Measurements from ENCODE around the gene DPYSL5. TPM values are rescaled to one million over a fixed set of nuclear protein-coding genes. Genes with fewer than 3 reads are reported as not detected.

The DPYSL5 gene
- polyA plus RNA-seq, 2 of the 4 experiments (the other 2 are of a cell fraction), result 2.5 to 8.2 TPM

DNA sequence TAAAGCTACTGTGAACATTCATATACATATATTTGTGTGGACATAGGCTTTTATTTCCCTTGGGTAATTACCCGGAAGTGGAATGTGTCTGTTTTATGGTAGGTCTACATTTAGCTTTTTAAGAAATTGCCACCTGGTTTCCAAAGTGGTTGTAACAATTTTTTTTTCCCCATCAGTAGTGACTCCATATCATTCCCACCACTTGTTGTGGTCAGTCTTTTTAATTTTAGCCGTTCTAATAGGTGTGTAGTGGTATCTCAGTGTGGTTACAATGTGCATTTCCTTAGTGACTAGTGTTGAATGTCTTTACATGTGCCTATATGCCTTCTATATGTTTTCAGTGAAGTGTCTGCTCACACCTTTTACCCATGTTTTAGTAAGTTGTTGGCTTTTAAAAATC lies 62.2 kb downstream of the DPYSL5 start:
- no peaks in the 10 kb centered on the region for H3K4me1 ChIP-seq
- ATAC-seq (no peak), FAIRE-seq (no peak), DNase-seq (ENCODE audit: low read depth in 1 of 2, low spot score in 1 of 2) (no peak)
- ChIA-PET CTCF (interaction anchor here (0.8 to 11.5 kb wide), 8 partner anchors 9 to 304 kb away, joined by 3 to 75 read pairs (median 4); no protein-coding TSS in a partner anchor), POLR2A (no interaction called here)
- no peak overlapping the region for H3K27ac ChIP-seq
- no peak for TF ChIP-seq JUNB (IDR thresholded peaks at IDR 0.05)
- H3K4me2 ChIP-seq, result no peak overlapping the region
- no peak overlapping the region for H3K4me3 ChIP-seq
- H3K9me3 ChIP-seq, result no peaks in the 10 kb centered on the region
- 52% methylated on average over 2 of the region's 2 CpGs for WGBS (ENCODE audit: missing lambda C conversion rate)

DNA sequence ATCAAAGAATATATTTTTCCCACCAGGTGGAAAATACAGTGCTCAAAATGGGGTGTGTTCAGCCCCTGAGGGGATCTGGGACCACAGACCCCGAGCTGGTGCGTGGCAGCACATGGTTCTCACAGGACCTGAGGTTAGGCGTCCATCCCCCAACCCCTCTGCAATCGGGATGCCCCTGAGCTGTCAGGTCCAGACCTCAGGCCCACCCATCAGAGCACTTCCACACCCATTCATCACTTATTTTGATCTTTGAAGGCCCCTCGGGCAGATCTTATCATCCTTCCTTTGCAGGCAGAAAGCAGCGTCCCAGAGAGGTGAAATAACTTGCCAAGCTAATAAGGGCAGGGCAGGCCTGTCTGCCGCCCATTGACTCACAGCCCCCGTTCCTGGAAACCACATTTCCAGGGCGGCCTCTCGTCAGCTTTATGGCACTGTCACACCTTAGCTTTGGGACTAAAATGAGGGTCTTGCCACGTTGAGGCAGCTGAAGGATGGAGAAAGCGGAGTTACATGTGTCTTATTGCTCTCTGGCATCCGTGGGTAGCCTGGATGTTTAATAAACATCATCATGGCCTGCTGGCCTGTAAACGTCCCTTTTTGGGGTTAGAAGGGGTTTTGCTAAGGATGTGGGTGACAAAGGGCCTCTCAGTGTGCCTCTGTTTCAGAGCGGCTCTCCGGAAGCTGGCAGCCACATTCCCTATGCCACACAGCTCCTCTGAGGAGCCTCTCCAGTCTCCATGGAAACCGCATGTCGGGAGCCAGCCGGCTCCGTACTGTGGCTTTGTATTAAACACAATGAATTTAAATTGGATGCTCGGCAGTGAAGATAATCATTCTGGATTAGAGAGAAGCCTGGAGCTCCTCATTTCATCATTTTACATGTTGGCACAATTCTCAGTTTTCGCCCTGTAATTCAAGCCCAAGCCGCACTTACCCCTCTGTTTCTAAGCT lies 64.3 kb downstream of the DPYSL5 start:
- DNase-seq (ENCODE audit: low read depth in 1 of 2, low spot score in 1 of 2) (no peak), FAIRE-seq (no peak), ATAC-seq (no peak)
- ChIA-PET POLR2A (no interaction called here), CTCF (interaction anchor here (1.1 to 11.5 kb wide), 5 partner anchors 11 to 67 kb away, joined by 3 to 75 read pairs (median 5); no protein-coding TSS in a partner anchor)
- H3K4me1 ChIP-seq, result no peaks in the 10 kb centered on the region
- no peak for TF ChIP-seq GATA3 (IDR thresholded peaks at IDR 0.05; ENCODE audit: borderline replicate concordance)
- no peak for TF ChIP-seq JUN (IDR thresholded peaks at IDR 0.05)
- TF ChIP-seq HOXB5 (CRISPR knock-in tag; IDR thresholded peaks at IDR 0.05), result no peak
- TF ChIP-seq MYC (IDR thresholded peaks at IDR 0.05; ENCODE audit: borderline replicate concordance, low read length), result no peak
- TF ChIP-seq TFCP2L1 (CRISPR knock-in tag; IDR thresholded peaks at IDR 0.05), result no peak
- TF ChIP-seq RFX5 (IDR thresholded peaks at IDR 0.05), result no peak
- TF ChIP-seq ESRRA (IDR thresholded peaks at IDR 0.05; ENCODE audit: borderline replicate concordance, low read length), result no peak
- no peak for TF ChIP-seq HOXA7 (CRISPR knock-in tag; IDR thresholded peaks at IDR 0.05)
- TF ChIP-seq, protein P1, sequence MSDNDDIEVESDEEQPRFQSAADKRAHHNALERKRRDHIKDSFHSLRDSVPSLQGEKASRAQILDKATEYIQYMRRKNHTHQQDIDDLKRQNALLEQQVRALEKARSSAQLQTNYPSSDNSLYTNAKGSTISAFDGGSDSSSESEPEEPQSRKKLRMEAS (IDR thresholded peaks at IDR 0.05), result no peak
- TF ChIP-seq EHMT2 (IDR thresholded peaks at IDR 0.05; ENCODE audit: low read depth), result no peak
- TF ChIP-seq, protein P2, sequence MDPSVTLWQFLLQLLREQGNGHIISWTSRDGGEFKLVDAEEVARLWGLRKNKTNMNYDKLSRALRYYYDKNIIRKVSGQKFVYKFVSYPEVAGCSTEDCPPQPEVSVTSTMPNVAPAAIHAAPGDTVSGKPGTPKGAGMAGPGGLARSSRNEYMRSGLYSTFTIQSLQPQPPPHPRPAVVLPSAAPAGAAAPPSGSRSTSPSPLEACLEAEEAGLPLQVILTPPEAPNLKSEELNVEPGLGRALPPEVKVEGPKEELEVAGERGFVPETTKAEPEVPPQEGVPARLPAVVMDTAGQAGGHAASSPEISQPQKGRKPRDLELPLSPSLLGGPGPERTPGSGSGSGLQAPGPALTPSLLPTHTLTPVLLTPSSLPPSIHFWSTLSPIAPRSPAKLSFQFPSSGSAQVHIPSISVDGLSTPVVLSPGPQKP (IDR thresholded peaks at IDR 0.05; ENCODE audit: low read depth, low read length), result no peak
- TF ChIP-seq, protein P3, sequence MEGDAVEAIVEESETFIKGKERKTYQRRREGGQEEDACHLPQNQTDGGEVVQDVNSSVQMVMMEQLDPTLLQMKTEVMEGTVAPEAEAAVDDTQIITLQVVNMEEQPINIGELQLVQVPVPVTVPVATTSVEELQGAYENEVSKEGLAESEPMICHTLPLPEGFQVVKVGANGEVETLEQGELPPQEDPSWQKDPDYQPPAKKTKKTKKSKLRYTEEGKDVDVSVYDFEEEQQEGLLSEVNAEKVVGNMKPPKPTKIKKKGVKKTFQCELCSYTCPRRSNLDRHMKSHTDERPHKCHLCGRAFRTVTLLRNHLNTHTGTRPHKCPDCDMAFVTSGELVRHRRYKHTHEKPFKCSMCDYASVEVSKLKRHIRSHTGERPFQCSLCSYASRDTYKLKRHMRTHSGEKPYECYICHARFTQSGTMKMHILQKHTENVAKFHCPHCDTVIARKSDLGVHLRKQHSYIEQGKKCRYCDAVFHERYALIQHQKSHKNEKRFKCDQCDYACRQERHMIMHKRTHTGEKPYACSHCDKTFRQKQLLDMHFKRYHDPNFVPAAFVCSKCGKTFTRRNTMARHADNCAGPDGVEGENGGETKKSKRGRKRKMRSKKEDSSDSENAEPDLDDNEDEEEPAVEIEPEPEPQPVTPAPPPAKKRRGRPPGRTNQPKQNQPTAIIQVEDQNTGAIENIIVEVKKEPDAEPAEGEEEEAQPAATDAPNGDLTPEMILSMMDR (IDR thresholded peaks at IDR 0.05), result no peak
- no peak for TF ChIP-seq FOXS1 (CRISPR knock-in tag; IDR thresholded peaks at IDR 0.05)
- no peak for TF ChIP-seq HOXB13 (CRISPR knock-in tag; IDR thresholded peaks at IDR 0.05; ENCODE audit: low read depth)
- TF ChIP-seq RARB (CRISPR knock-in tag; IDR thresholded peaks at IDR 0.05), result no peak
- TF ChIP-seq, protein P4, sequence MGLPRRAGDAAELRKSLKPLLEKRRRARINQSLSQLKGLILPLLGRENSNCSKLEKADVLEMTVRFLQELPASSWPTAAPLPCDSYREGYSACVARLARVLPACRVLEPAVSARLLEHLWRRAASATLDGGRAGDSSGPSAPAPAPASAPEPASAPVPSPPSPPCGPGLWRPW (IDR thresholded peaks at IDR 0.05), result no peak
- TF ChIP-seq CBX2 (IDR thresholded peaks at IDR 0.05; ENCODE audit: borderline replicate concordance, low read depth), result no peak
- no peaks in the 10 kb centered on the region for H3K9me3 ChIP-seq
- 62% methylated on average over 23 of the region's 23 CpGs for WGBS (ENCODE audit: missing lambda C conversion rate)
- H3K27ac ChIP-seq, result no peak overlapping the region
- H3K4me3 ChIP-seq, result no peak overlapping the region
- H3K4me2 ChIP-seq, result no peak overlapping the region

DNA sequence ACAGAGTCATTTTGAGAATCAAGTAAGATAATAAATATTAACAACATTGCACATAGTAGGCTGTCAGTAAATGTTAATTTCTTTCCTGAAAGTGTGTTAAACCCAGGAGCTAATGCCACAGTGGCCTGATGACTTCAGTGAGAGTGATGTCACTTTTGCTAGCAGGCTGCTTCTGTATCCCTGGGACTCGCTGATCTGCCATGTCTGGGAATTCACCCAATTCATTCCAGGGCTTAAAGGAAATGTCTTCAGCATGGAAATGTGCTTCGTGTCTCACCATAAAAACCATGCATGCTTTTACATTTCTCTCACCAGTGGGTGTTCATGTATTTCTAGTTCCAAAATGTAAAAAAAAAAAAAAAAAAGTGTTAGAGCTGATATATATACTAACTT lies 65.7 kb downstream of the DPYSL5 start:
- Histone ChIP-seq H3K4me2 (no peak overlapping the region), H3K27ac (no peak overlapping the region), H3K9me3 (no peaks in the 10 kb centered on the region), H3K4me1 (no peaks in the 10 kb centered on the region), H3K4me3 (no peak overlapping the region)
- 63% methylated on average over 2 of the region's 2 CpGs for WGBS (ENCODE audit: missing lambda C conversion rate)
- TF ChIP-seq POLR2AphosphoS2 (conservative IDR thresholded peaks at IDR 0.05; ENCODE audit: low read length) (no peak), FOSB (CRISPR knock-in tag; IDR thresholded peaks at IDR 0.05) (no peak), NFE2L2 (conservative IDR thresholded peaks at IDR 0.05; ENCODE audit: low read length) (no peak), CHD2 (IDR thresholded peaks at IDR 0.05; ENCODE audit: low read length, partially characterized antibody) (no peak), RAD21 (conservative IDR thresholded peaks at IDR 0.05 in 1 of 2, IDR thresholded peaks at IDR 0.05 in 1 of 2) (no peak), HDAC2 (IDR thresholded peaks at IDR 0.05) (no peak), RARB (CRISPR knock-in tag; IDR thresholded peaks at IDR 0.05) (no peak), CEBPB (IDR thresholded peaks at IDR 0.05) (no peak), CBX2 (IDR thresholded peaks at IDR 0.05; ENCODE audit: borderline replicate concordance, low read depth) (no peak), HOXB5 (CRISPR knock-in tag; IDR thresholded peaks at IDR 0.05) (no peak), MAZ (IDR thresholded peaks at IDR 0.05; ENCODE audit: borderline replicate concordance, low read depth, low read length) (no peak), KDM1A (IDR thresholded peaks at IDR 0.05; ENCODE audit: low read depth) (no peak), RFX5 (IDR thresholded peaks at IDR 0.05) (no peak)
- TF ChIP-seq, protein P4 (IDR thresholded peaks at IDR 0.05), result no peak
- TF ChIP-seq, protein P5, sequence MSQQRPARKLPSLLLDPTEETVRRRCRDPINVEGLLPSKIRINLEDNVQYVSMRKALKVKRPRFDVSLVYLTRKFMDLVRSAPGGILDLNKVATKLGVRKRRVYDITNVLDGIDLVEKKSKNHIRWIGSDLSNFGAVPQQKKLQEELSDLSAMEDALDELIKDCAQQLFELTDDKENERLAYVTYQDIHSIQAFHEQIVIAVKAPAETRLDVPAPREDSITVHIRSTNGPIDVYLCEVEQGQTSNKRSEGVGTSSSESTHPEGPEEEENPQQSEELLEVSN (IDR thresholded peaks at IDR 0.05; ENCODE audit: borderline replicate concordance, low read depth), result no peak
- ATAC-seq (no peak), FAIRE-seq (no peak), DNase-seq (ENCODE audit: low read depth in 1 of 2, low spot score in 1 of 2) (no peak)
- POLR2A ChIA-PET, result no interaction called here
- CTCF ChIA-PET, result interaction anchor here (1.5 to 11.5 kb wide), 3 partner anchors 9 to 68 kb away, joined by 7 to 75 read pairs (median 11); no protein-coding TSS in a partner anchor

All from A549 (cell line).